Prostate gland (tissue), 2 donors: ENCODE data around the gene MT1HL1.

Experiments used
- CTCF ChIP-seq, 4 experiments: fragments of 200-600 bp in 2 of 4; fragments of 450-650 bp in 2 of 4; sonication (generic) in 2 of 4; IDR thresholded peaks; 1 replicate in 3 of 4; 2 replicates in 1 of 4; pipeline ENCODE4 v1.5.1; 2016 to 2019; ENCODE audit warnings: antibody characterized with exemption in 4 of 4, mild to moderate bottlenecking in 2 of 4, moderate library complexity in 2 of 4
- POLR2A ChIP-seq: fragments of 450-650 bp; IDR thresholded peaks from one replicate; pipeline ENCODE4 v1.6.1; 2016; ENCODE audit warnings: antibody characterized with exemption, mild to moderate bottlenecking
- POLR2AphosphoS5 ChIP-seq: sonication (generic); formaldehyde crosslinking; IDR thresholded peaks from one replicate; pipeline ENCODE4 v1.6.1; 2017; ENCODE audit warnings: antibody characterized with exemption

GRCh38 chr1:237025358-237026074, 21.3 kb upstream of the MT1HL1 start:
- TF ChIP-seq CTCF (IDR thresholded peaks at IDR 0.05): no peak
- no peak for TF ChIP-seq POLR2AphosphoS5
- TF ChIP-seq POLR2A: no peak
